ENCODE results near the gene CPA5.

- TF ChIP-seq CTCF (IDR thresholded peaks at IDR 0.05): no peak
- no peak for TF ChIP-seq EZH2 (IDR thresholded peaks at IDR 0.05)
Observed at GRCh38 chr7:130413201-130413600, 68.6 kb downstream of the CPA5 start.
